ENCODE results near the gene ORAI3. TPM values are rescaled to one million over a fixed set of nuclear protein-coding genes. Genes with fewer than 3 reads are reported as not detected.

The ORAI3 gene
- total and polyA plus RNA-seq, 2 of the 13 experiments (the other 11 are each of a cell fraction or from before 2014, with no cell fraction given), result 11.4 to 32.0 TPM

DNA sequence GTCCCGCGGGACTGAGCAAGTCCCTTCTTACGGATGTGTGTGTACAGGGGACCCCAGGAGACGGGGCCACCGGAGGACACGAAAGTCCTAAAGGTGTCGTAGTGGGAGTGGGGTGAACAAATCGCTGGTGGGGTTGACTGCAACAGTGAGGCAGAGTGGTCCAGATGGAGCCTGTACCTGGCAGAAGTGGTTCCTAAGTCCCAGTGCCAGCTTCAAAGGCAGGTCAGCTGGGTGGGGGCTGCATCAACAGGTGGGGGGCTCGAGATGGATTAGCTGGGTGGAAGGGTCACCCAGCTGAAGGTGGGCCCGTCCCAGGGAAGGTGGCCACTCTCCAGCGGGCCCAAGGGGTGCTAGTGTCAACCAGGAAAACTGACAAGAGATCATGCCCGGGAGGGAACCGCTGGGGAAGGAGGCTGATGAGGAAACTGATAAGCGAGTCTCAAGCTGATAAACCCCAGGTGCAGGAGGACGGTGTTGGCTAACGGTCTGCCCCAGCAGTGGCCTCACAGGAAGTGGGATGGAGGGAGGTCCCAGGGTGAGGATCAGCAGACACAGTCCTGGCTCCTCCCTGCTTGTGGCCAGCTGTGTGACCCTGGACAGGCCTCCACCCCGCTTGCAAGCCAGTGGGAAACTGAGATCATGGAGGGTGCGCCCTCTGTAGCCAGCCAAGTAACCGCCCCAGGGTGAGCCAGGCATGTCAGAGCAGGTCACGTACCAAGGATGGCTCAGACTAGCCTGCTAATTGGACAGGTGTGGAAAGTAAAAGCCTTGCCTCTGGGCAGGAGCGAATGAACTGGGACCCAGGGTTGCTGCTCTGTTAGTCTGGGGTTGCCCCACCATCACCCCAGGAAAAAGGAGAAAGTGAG is 1.0 kb downstream of the ORAI3 start (continued):
- TF ChIP-seq MEIS1 (CRISPR knock-in tag; IDR thresholded peaks at IDR 0.05; ENCODE audit: borderline replicate concordance) (peak; percentile 96), ESRRA (CRISPR knock-in tag; IDR thresholded peaks at IDR 0.05; ENCODE audit: low read depth) (peak; percentile 83), CBFB (CRISPR knock-in tag; IDR thresholded peaks at IDR 0.05) (peak; percentile 60; the same call in 1 of the 2 replicates), NBN (conservative IDR thresholded peaks at IDR 0.05) (no peak), ELF1 (CRISPR knock-in tag; IDR thresholded peaks at IDR 0.05) (peak; percentile 92), ZNF101 (CRISPR knock-in tag; IDR thresholded peaks at IDR 0.05; ENCODE audit: borderline replicate concordance, low read depth) (no peak), SATB2 (CRISPR knock-in tag; IDR thresholded peaks at IDR 0.05) (no peak), PAX8 (CRISPR knock-in tag; IDR thresholded peaks at IDR 0.05; ENCODE audit: borderline replicate concordance) (peak; percentile 86; the same call in 1 of the 2 replicates), ZNF652 (CRISPR knock-in tag; IDR thresholded peaks at IDR 0.05; ENCODE audit: borderline replicate concordance, low read depth) (peak; percentile 44; the same call in 1 of the 2 replicates), NFKB2 (CRISPR knock-in tag; IDR thresholded peaks at IDR 0.05; ENCODE audit: borderline replicate concordance) (peak; percentile 61; the same call in 1 of the 2 replicates), PPARG (CRISPR knock-in tag; conservative IDR thresholded peaks at IDR 0.05) (peak; percentile 78; the same call in 1 of the 2 replicates), PAWR (CRISPR knock-in tag; IDR thresholded peaks at IDR 0.05; ENCODE audit: borderline replicate concordance) (0 out of 2 replicates have a peak, but pooled peaks have one; percentile 69), ZNF501 (CRISPR knock-in tag; IDR thresholded peaks at IDR 0.05) (peak; percentile 51; the same call in 1 of the 2 replicates), TCF12 (IDR thresholded peaks at IDR 0.05) (no peak), TCF12 (CRISPR knock-in tag; IDR thresholded peaks at IDR 0.05) (peak; percentile 57; the same call in 1 of the 2 replicates), KDM3A (CRISPR knock-in tag; IDR thresholded peaks at IDR 0.05; ENCODE audit: low read depth) (peak; percentile 90), ZNF629 (CRISPR knock-in tag; conservative IDR thresholded peaks at IDR 0.05) (no peak; the same call in 1 of the 2 replicates), CAMTA2 (CRISPR knock-in tag; IDR thresholded peaks at IDR 0.05; ENCODE audit: borderline replicate concordance) (peak; percentile 77; the same call in 1 of the 2 replicates), ARNTL (CRISPR knock-in tag; IDR thresholded peaks at IDR 0.05) (peak; percentile 92), ZBTB21 (CRISPR knock-in tag; IDR thresholded peaks at IDR 0.05) (peak; percentile 11; the same call in 1 of the 2 replicates), ZNF615 (CRISPR knock-in tag; IDR thresholded peaks at IDR 0.05; ENCODE audit: borderline replicate concordance) (no peak)
- TF ChIP-seq, protein P1, sequence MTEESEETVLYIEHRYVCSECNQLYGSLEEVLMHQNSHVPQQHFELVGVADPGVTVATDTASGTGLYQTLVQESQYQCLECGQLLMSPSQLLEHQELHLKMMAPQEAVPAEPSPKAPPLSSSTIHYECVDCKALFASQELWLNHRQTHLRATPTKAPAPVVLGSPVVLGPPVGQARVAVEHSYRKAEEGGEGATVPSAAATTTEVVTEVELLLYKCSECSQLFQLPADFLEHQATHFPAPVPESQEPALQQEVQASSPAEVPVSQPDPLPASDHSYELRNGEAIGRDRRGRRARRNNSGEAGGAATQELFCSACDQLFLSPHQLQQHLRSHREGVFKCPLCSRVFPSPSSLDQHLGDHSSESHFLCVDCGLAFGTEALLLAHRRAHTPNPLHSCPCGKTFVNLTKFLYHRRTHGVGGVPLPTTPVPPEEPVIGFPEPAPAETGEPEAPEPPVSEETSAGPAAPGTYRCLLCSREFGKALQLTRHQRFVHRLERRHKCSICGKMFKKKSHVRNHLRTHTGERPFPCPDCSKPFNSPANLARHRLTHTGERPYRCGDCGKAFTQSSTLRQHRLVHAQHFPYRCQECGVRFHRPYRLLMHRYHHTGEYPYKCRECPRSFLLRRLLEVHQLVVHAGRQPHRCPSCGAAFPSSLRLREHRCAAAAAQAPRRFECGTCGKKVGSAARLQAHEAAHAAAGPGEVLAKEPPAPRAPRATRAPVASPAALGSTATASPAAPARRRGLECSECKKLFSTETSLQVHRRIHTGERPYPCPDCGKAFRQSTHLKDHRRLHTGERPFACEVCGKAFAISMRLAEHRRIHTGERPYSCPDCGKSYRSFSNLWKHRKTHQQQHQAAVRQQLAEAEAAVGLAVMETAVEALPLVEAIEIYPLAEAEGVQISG (CRISPR knock-in tag; IDR thresholded peaks at IDR 0.05), result peak; percentile 90
- TF ChIP-seq, protein P2, sequence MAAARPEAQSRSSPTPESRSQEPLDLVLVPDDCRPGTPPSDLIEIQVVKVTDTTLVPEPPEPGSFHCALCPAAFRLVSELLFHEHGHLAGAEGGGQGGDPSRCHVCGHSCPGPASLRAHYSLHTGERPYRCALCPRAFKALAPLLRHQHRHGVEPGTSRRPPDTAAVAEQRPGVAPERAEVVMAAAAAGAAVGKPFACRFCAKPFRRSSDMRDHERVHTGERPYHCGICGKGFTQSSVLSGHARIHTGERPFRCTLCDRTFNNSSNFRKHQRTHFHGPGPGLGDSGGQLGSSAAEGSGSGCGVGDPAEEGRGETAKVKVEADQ (CRISPR knock-in tag; IDR thresholded peaks at IDR 0.05; ENCODE audit: borderline replicate concordance), result no peak
- TF ChIP-seq, protein P3, sequence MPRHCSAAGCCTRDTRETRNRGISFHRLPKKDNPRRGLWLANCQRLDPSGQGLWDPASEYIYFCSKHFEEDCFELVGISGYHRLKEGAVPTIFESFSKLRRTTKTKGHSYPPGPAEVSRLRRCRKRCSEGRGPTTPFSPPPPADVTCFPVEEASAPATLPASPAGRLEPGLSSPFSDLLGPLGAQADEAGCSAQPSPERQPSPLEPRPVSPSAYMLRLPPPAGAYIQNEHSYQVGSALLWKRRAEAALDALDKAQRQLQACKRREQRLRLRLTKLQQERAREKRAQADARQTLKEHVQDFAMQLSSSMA (CRISPR knock-in tag; IDR thresholded peaks at IDR 0.05), result peak; percentile 76; the same call in 1 of the 2 replicates
- TF ChIP-seq, protein P4, sequence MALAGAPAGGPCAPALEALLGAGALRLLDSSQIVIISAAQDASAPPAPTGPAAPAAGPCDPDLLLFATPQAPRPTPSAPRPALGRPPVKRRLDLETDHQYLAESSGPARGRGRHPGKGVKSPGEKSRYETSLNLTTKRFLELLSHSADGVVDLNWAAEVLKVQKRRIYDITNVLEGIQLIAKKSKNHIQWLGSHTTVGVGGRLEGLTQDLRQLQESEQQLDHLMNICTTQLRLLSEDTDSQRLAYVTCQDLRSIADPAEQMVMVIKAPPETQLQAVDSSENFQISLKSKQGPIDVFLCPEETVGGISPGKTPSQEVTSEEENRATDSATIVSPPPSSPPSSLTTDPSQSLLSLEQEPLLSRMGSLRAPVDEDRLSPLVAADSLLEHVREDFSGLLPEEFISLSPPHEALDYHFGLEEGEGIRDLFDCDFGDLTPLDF (CRISPR knock-in tag; IDR thresholded peaks at IDR 0.05), result no peak
